Subcutaneous adipose tissue (tissue), 4 donors: ENCODE data around the gene SAXO2. TPM values are rescaled to one million over a fixed set of nuclear protein-coding genes. Genes with fewer than 3 reads are reported as not detected.

Experiments used
- total RNA-seq, 4 donors: library from RNA; depleted of rRNA; stranded (reverse); fragments of >200 nt; gene quantifications; one replicate each; pipeline ENCODE4 v1.1.0, GENCODE V29; 2016
- TF ChIP-seq, protein P1 (sequence below): fragments of 450-650 bp; IDR thresholded peaks from one replicate; pipeline ENCODE4 v1.5.1; 2016; ENCODE audit warnings: low read depth, mild to moderate bottlenecking, control low read depth, antibody characterized with exemption, moderate library complexity

Gene SAXO2
- total RNA-seq, 4 donors from 2014 or later: 0.22 to 5.2 (median 0.68) TPM; not detected in 1

DNA sequence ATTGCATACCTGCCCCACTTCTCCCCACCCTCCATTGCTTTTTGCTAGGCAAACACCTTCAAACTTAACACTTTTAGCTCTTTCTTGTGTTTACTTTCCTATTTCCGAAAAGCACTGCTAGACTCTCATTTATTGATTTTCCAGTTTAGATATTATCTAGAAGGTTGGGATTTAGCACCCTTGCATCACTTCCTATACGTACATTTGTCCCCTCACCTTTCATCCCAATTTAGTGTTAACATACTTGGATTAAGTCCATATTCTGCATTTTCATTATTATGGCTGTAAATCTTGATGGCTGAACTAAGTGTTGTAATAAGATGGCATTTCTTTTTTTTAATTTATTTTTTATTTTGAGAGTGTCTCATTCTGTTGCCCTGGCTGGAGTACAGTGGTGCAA, 47.2 kb downstream of the SAXO2 start:
- TF ChIP-seq, protein P1, sequence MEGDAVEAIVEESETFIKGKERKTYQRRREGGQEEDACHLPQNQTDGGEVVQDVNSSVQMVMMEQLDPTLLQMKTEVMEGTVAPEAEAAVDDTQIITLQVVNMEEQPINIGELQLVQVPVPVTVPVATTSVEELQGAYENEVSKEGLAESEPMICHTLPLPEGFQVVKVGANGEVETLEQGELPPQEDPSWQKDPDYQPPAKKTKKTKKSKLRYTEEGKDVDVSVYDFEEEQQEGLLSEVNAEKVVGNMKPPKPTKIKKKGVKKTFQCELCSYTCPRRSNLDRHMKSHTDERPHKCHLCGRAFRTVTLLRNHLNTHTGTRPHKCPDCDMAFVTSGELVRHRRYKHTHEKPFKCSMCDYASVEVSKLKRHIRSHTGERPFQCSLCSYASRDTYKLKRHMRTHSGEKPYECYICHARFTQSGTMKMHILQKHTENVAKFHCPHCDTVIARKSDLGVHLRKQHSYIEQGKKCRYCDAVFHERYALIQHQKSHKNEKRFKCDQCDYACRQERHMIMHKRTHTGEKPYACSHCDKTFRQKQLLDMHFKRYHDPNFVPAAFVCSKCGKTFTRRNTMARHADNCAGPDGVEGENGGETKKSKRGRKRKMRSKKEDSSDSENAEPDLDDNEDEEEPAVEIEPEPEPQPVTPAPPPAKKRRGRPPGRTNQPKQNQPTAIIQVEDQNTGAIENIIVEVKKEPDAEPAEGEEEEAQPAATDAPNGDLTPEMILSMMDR: no peak

DNA sequence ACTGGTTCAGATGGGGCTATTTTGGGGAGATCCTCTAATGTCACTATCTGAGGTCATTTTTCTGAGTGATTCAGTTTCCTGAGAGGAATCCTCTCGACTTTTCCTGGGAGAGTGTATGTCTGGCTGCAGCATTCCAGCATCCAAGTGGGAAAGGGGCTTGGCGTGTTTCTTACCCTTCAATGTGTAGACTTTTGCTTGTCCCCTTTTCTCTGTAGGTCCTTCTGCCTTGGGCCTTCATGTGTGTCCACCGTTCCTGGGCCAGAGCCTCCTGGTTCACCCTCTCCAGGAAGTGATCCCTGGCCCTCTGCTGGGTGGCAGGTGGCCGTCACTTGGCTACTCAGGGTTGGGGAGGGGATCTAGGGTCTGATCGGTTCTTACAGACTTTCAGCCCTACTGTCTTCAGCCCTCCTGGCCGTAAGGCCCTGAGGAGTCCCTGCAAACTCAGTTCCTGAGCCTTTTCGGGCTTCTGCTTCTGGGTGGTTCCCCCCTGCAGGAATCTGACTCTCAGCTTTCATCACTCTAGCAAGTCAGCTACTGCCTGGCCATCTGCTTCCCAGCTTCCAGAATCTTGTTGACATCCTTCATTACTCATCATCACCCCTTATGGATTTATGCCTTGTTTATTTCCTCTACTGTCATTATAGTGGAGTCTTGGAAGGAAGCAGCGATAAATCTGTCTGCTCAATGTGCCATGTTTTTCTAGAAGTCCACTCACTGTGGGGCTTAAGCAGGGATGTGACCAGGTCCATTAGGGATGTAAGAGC, 50.1 kb downstream of the SAXO2 start:
- TF ChIP-seq, protein P1: no peak

DNA sequence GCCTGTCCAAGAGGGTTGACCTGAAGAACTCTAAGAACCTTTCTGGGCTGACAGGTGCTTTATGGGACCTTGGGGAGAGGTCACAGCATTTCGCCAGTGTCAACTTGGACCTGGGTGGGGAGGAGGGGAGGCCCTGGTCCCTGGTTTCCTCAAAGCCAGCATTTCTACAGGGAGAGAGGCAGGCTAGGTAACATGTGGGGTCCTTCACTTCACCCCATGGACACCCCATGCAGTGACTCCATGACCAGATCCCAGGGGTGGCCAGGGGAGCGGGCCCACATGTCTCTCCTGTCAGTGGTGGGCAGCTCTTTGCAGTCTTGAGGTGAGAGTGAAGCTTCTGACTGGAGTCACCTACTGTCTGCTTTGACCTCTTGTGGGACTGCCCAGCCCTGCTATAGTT, 50.8 kb downstream of the SAXO2 start:
- TF ChIP-seq, protein P1: no peak

DNA sequence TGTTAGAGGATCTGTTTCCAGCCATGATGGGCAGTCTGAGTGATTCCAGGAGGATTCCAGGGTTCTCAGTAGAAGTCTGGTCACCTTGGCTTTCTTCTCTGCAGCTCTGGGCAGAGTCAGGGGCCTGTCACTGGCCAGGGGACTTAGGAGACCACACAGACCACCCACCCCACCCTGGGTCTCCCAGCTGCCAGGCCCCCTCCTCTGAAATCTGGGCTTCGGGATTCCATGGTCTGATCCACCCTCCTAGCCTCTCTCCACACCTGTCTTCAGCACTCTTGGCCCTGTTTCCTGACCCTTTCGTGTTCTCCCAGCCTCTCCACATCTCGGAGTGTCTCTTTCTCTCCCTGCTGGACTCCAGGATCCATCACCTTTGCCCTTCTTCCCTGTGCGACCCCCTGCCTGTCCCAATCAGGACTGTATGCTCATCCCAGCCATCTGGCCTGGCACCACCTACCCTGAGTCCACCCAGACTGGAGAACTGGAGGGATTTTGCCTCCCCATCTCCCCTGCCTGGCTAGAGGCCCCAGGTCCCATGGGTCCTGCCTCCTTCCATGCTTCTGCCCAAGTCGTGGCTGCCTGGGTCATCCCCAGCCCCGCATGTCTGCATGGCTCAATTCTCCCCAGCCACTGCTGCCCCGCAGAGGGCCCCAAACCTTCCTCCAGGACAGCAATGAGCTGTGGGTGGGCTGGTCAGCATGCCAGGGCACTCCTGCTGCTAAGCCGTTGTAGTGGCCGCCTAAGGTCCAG, 52.3 kb downstream of the SAXO2 start:
- TF ChIP-seq, protein P1: no peak

DNA sequence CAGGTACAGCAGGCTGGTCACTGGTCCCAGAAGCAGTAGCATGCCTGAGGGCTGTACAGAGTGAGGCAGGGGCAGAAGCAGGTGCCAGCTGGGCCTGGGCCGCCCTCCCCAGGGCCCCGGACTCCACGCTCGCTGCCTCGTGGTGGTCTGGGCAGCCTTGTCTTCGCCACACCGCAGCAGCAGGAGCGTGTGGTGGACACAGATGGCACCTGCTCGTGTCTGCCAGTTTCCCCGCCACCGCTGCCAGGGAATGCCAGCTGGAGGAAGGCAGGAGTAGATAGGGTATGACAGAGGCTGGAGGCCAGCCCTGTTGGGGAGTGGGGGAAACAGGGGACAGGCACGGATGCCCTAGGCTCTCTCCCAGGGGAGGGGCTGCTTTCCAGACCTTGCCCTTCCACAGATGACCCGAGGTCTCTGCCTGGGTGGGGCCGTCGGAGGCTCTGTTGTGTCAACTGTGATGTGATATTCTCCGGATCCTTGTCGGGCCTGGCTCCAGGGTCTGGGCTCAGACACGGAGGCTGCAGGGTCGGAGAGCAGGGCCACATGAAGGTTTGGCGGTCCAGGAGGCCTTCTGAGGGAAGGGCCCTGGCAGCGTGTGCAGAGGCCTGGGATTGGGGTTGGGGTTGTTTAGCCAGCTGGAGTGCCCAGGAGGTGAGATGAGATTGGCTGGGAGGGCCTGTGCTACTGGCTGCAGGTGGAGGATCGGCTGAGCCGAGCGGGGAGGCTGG, 53.1 kb downstream of the SAXO2 start:
- TF ChIP-seq, protein P1: no peak

DNA sequence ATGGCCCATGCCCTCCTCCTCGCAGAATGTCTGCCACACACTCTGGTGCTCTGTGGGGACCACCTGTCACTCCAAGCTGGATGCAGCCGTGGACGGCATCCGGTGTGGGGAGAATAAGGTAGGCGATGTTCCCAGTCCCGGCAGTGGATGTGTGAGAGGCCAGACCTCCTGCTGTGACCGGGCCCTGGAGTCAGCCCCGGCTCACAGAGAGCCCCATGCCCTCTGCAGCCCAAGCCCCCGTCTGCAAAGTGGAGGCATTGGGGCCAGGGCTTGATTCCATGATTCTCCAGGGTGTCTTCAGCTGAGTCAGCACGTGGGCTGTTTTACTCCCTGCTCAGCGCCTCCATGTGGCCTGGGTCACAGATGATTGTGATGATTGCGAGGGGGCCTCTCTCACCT, 54.5 kb downstream of the SAXO2 start:
- TF ChIP-seq, protein P1: no peak

Other genes starting within 250 kb of the SAXO2 start
- 1 to 10 TPM in 3 of 4 donors, under 1 TPM in 1; 0.82 to 2.2 (median 1.6) TPM for gene MEX3B, start 216.8 kb upstream of the SAXO2 start, total RNA-seq
- gene EFL1, start 84 bp upstream of the SAXO2 start, total RNA-seq: 10 to 100 TPM; 12.2 to 21.1 (median 16.6) TPM
- gene GOLGA6L10, start 86.7 kb downstream of the SAXO2 start, total RNA-seq: 1 to 10 TPM in 1 of 4 donors, under 1 TPM in 3; 0.16 to 1.5 (median 0.45) TPM
- gene GOLGA6L9, start 167.0 kb downstream of the SAXO2 start, total RNA-seq: 1 to 10 TPM; 1.0 to 2.3 (median 1.2) TPM